Keratinocyte (primary cell): ENCODE measurements around the gene GPR158. TPM values are rescaled to one million over a fixed set of nuclear protein-coding genes. Genes with fewer than 3 reads are reported as not detected.

Experiments
- DNase-seq: peaks from one replicate; pipeline ENCODE4 v3.0.0-alpha.2; 2011; ENCODE audit warnings: low read depth, missing footprints, low spot score
- FAIRE-seq: peaks from 2 replicates; lab custom pipeline; 2011; peaks lifted over from hg19 to GRCh38; lab: Jason Lieb, UNC
- H2AFZ ChIP-seq: 2 replicates; pipeline ENCODE4 v1.6.0; 2012; ENCODE audit warnings: low read length, control low read depth, inconsistent platforms; ENCODE audit not compliant: control insufficient read depth
- H3K27ac ChIP-seq: 2 replicates; pipeline ENCODE4 v1.5.1; 2011; ENCODE audit warnings: low read length; ENCODE audit not compliant: control insufficient read depth, insufficient read depth
- H3K27me3 ChIP-seq: 3 replicates; pipeline ENCODE4 v1.6.0; 2011; ENCODE audit warnings: low read length; ENCODE audit not compliant: control insufficient read depth, insufficient read depth; ENCODE audit errors: extremely low read depth
- H3K36me3 ChIP-seq, 2 experiments: 2 replicates in 1 of 2; 3 replicates in 1 of 2; pipeline ENCODE4 v1.5.1; 2011; ENCODE audit warnings: low read length in 2 of 2, mild to moderate bottlenecking in 1 of 2; ENCODE audit not compliant: control insufficient read depth in 2 of 2, insufficient read depth in 2 of 2; ENCODE audit errors: extremely low read depth in 1 of 2
- H3K4me1 ChIP-seq: 3 replicates; pipeline ENCODE4 v1.5.1; 2011; ENCODE audit warnings: low read length; ENCODE audit not compliant: control insufficient read depth, insufficient read depth; ENCODE audit errors: extremely low read depth
- H3K4me2 ChIP-seq: 3 replicates; pipeline ENCODE4 v1.6.0; 2011; ENCODE audit warnings: low read depth, low read length; ENCODE audit not compliant: control insufficient read depth, insufficient read depth; ENCODE audit errors: extremely low read depth
- H3K4me3 ChIP-seq, 3 experiments: fragments of 200-600 bp in 1 of 3; sonication (generic) in 1 of 3; 2 replicates in 2 of 3; 3 replicates in 1 of 3; pipeline ENCODE4 v1.5.1; 2011 to 2016; ENCODE audit warnings: low read length in 3 of 3, mild to moderate bottlenecking in 3 of 3, control low read depth in 2 of 3, inconsistent platforms in 1 of 3, low read depth in 1 of 3, mixed read lengths in 1 of 3, mixed run types in 1 of 3, moderate library complexity in 1 of 3; ENCODE audit not compliant: control insufficient read depth in 2 of 3, insufficient read depth in 2 of 3; ENCODE audit errors: extremely low read depth in 1 of 3
- H3K79me2 ChIP-seq: 2 replicates; pipeline ENCODE4 v1.6.0; 2012; ENCODE audit warnings: low read length; ENCODE audit not compliant: control insufficient read depth, insufficient read depth
- H3K9ac ChIP-seq: 3 replicates; pipeline ENCODE4 v1.6.0; 2011; ENCODE audit warnings: low read length; ENCODE audit not compliant: control insufficient read depth, insufficient read depth; ENCODE audit errors: extremely low read depth
- H3K9me1 ChIP-seq: 3 replicates; pipeline ENCODE4 v1.6.0; 2011; ENCODE audit warnings: low read length; ENCODE audit not compliant: control insufficient read depth, insufficient read depth; ENCODE audit errors: extremely low read depth
- H3K9me3 ChIP-seq: 2 replicates; pipeline ENCODE4 v1.5.1; 2012; ENCODE audit warnings: low read depth, low read length; ENCODE audit not compliant: control insufficient read depth
- H4K20me1 ChIP-seq: 3 replicates; pipeline ENCODE4 v1.6.0; 2011; ENCODE audit warnings: low read length; ENCODE audit not compliant: control insufficient read depth, insufficient read depth; ENCODE audit errors: extremely low read depth
- CTCF ChIP-seq, 3 experiments: IDR thresholded peaks in 1 of 3; conservative IDR thresholded peaks in 1 of 3; optimal IDR thresholded peaks in 1 of 3; 2 replicates in 2 of 3; 3 replicates in 1 of 3; pipeline versions ENCODE3 to v1.5.1; 2011; ENCODE audit warnings: low read length in 3 of 3, mild to moderate bottlenecking in 3 of 3, moderate library complexity in 2 of 3, control low read depth in 1 of 3, inconsistent platforms in 1 of 3; ENCODE audit not compliant: insufficient read depth in 2 of 3; ENCODE audit errors: extremely low read depth in 1 of 3
- EZH2 ChIP-seq: IDR thresholded peaks from one replicate; pipeline ENCODE4 v1.6.1; 2012; ENCODE audit warnings: inconsistent platforms, mild to moderate bottlenecking, low read length, moderate library complexity
- dilution Hi-C: fragments of 300-500 bp; cut with MboI; formaldehyde crosslinking; loops from one replicate; pipeline ENCODE4 v1.7.0; 2020; ENCODE audit warnings: low sequenced_read_pairs; ENCODE audit not compliant: extremely low pct_ligation_motif_present
- polyA plus RNA-seq, 5 experiments: library from polyadenylated mRNA; depleted of rRNA in 3 of 5; stranded (reverse) in 3 of 5; stranded (forward) in 1 of 5; unstranded in 1 of 5; fragments of >200 nt; gene quantifications; 1 replicate in 1 of 5; 2 replicates in 3 of 5; 3 replicates in 1 of 5; pipeline versions ENCODE4 v1.2.1 to v1.2.3, GENCODE V29; 2011 to 2012; ENCODE audit warnings: missing spikeins in 2 of 5, low read depth in 1 of 5, low replicate concordance in 1 of 5

Gene GPR158
- polyA plus RNA-seq, 1 donor (not counting 4 experiments of a cell fraction or from before 2014, with no cell fraction given) = not detected

- Histone ChIP-seq H4K20me1 (no peaks in the 10 kb centered on the region), H2AFZ (no peak overlapping the region), H3K79me2 (no peaks in the 10 kb centered on the region), H3K4me1 (no peaks in the 10 kb centered on the region), H3K36me3 (no peaks in the 10 kb centered on the region), H3K4me2 (no peak overlapping the region), H3K4me3 (no peak overlapping the region), H3K9me1 (no peaks in the 10 kb centered on the region), H3K27me3 (no peaks in the 10 kb centered on the region), H3K9ac (no peak overlapping the region), H3K9me3 (no peaks in the 10 kb centered on the region), H3K27ac (no peak overlapping the region)
- TF ChIP-seq CTCF (optimal IDR thresholded peaks at IDR 0.05 in 1 of 3, IDR thresholded peaks at IDR 0.05 in 1 of 3, conservative IDR thresholded peaks at IDR 0.05 in 1 of 3; ENCODE audit: extremely low read depth in 1 of 3, insufficient read depth in 2 of 3, low read length in 3 of 3) (no peak), EZH2 (no peak)
- FAIRE-seq (no peak), DNase-seq (no peak)
- dilution Hi-C loops = no loop called here
Measured at GRCh38 chr10:25532213-25532612, 357.4 kb downstream of the GPR158 start.

- no peaks in the 10 kb centered on the region for H4K20me1 ChIP-seq
Measured at GRCh38 chr10:25536027-25536426, 361.2 kb downstream of the GPR158 start.

More at GRCh38 chr10:25536027-25536426, 361.2 kb downstream of the GPR158 start:
- Histone ChIP-seq H3K9me1 (no peaks in the 10 kb centered on the region), H3K27ac (no peak overlapping the region), H3K4me1 (no peaks in the 10 kb centered on the region), H3K79me2 (no peaks in the 10 kb centered on the region), H3K4me2 (no peak overlapping the region), H3K4me3 (no peak overlapping the region), H2AFZ (no peak overlapping the region), H3K36me3 (no peaks in the 10 kb centered on the region), H3K27me3 (no peaks in the 10 kb centered on the region), H3K9me3 (no peaks in the 10 kb centered on the region), H3K9ac (no peak overlapping the region)
- TF ChIP-seq EZH2 (no peak), CTCF (optimal IDR thresholded peaks at IDR 0.05 in 1 of 3, IDR thresholded peaks at IDR 0.05 in 1 of 3, conservative IDR thresholded peaks at IDR 0.05 in 1 of 3; ENCODE audit: extremely low read depth in 1 of 3, insufficient read depth in 2 of 3, low read length in 3 of 3) (no peak)
- DNase-seq = no peak
- no peak for FAIRE-seq
- dilution Hi-C loops = no loop called here
